Activated T-cell treated with anti-CD3 and anti-CD28 coated beads for 24 hours (primary cell): ENCODE measurements around the gene MYCBPAP.
A peak's percentile ranks its signal among the peaks of the same experiment; 100 is the strongest.
"Not testable (repeated sequence)": the region's sequence is repeated elsewhere in the genome, so short reads cannot be mapped to it uniquely, and the experiment has no call there.

ENCODE experiments used
- DNase-seq: peaks from one replicate; pipeline ENCODE4 v3.0.0-alpha.2; 2020; ENCODE audit warnings: low read depth

The MYCBPAP gene

GRCh38 chr17:50472286-50472685 lies 36.0 kb upstream of the MYCBPAP start:
- no peak for DNase-seq

DNA sequence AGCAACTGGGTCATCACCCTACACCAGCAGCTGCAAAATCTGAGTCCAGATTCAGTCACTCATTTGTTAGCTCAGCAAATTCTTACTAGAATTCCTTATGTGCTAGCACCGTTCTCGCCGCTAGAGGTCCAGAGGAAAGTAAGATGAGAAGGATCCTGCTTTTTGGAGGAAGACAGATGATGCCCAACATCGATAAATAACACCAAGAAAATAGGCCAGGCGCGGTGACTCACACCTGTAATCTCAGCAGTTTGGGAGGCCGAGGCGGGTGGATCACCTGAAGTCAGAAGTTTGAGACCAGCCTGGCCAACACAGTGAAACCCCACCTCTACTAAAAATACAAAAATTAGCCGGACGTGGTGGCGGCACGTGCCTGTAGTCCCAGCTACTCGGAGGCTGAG lies 35.5 kb upstream of the MYCBPAP start:
- not testable (repeated sequence) for DNase-seq

GRCh38 chr17:50473901-50474300 lies 34.3 kb upstream of the MYCBPAP start:
- no peak for DNase-seq

GRCh38 chr17:50474523-50474922 lies 33.7 kb upstream of the MYCBPAP start:
- no peak for DNase-seq

GRCh38 chr17:50475362-50475761 lies 32.9 kb upstream of the MYCBPAP start:
- no peak for DNase-seq

DNA sequence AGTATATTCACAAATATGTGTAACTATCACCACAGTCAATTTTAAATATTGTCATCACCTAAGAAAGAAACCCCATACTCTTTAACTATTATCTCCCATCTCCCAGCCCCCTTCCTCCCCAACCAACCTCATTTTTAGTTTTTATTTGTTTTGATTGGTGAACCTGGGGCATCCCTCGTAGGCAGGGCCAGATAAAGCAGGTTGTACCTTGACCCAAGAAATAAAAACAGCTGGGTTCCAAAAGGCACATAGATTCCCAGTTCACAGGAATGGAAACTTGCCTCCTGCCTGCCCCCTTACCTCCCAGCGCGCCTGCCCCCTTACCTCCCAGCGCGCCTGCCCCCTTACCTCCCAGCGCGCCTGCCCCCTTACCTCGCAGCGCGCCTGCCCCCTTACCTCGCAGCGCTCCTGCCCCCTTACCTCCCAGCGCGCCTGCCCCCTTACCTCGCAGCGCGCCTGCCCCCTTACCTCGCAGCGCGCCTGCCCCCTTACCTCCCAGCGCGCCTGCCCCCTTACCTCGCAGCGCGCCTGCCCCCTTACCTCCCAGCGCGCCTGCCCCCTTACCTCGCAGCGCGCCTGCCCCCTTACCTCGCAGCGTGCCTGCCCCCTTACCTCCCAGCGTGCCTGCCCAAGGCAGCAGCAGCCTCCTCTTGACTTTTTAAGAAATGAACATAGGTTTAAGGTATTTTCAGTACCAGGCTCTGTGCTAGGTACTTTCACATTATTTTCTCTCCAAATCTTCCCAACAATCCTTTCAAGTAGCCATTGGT lies 32.3 kb upstream of the MYCBPAP start:
- DNase-seq: not testable (repeated sequence)

DNA sequence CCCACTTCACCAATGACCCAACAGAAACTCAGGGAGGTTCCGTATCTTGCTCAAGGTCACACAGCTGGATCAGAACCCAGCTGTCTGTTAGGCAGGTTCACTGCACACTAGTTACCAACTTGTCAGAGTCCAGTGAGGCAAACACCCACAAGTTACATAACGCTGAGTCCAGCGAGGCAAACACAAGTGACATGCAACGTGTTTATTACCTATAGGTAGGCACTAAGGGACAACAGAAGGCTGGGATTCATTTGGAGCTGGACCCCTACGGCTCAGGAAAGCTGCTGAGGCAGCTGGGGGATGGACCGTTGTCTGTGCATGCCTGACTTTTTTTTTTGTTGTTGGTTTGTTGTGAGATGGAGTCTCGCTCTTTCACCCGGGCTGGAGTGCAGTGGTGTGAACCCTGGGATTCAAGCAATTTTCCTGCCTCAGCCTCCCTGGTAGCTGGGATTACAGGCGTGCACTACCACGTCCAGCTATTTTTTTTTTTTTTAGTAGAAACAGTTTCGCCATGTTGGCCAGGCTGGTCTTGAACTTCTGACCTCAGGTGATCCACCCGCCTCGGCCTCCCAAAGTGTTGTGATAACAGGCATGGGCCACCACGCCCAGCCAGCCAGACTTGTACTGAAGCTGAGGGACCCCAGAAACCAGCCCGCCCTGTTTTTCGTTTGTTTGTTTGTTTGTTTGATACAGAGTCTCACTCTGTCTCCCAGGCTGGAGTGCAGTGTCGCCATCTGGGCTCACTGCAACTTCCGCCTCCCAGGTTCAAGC lies 31.5 kb upstream of the MYCBPAP start:
- DNase-seq: no peak

DNA sequence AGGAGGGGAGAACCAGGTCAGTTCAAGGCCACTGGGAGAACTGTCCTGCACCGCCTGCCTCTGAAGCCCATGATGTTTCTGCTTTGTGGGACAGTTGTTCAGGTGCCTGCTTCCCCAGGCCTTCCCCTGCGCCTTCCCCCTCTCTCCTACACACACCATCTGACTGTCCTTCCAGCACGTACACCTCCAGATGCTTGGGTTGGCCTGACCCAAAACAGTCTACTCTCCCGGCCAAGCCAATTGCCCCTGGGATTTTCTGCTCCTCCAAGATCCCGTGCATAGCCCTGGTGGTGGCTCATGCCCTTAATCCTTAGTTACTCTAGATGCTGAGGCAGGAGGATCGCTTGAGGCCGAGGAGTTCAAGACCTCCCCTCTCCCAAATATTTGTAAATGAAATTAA lies 30.3 kb upstream of the MYCBPAP start:
- DNase-seq: no peak

- peak; percentile 78 for DNase-seq
Measured at GRCh38 chr17:50478391-50479381, 29.6 kb upstream of the MYCBPAP start, which contains the start of gene RSAD1. Gene RSAD1, plus strand, starts transcription at chr17:50478860. Its CDS starts 25 bp downstream, at chr17:50478885.

DNA sequence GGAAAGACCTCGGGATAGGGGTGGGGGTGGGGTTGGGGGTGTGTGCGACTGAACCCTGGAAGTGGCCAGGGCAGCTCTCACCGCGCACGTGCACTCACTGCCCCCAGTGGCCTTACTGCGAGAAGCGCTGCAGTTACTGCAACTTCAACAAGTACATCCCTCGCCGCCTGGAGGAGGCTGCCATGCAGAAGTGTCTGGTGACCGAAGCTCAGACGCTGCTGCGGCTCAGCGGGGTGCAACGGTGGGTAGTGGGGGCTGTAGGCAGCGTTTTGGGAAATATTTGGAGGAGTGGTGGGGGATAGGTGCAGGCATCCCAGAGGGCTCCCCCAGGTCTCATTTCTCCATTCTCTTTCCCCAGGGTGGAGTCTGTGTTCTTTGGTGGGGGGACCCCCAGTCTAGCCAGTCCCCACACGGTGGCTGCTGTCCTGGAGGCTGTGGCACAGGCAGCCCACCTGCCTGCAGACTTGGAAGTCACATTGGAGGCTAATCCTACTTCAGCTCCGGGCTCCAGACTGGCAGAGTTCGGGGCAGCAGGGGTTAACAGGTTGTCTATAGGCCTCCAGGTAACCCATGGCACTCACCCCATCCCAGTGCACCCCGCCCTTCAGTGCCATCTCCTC lies 28.6 kb upstream of the MYCBPAP start:
- DNase-seq: peak; percentile 58

DNA sequence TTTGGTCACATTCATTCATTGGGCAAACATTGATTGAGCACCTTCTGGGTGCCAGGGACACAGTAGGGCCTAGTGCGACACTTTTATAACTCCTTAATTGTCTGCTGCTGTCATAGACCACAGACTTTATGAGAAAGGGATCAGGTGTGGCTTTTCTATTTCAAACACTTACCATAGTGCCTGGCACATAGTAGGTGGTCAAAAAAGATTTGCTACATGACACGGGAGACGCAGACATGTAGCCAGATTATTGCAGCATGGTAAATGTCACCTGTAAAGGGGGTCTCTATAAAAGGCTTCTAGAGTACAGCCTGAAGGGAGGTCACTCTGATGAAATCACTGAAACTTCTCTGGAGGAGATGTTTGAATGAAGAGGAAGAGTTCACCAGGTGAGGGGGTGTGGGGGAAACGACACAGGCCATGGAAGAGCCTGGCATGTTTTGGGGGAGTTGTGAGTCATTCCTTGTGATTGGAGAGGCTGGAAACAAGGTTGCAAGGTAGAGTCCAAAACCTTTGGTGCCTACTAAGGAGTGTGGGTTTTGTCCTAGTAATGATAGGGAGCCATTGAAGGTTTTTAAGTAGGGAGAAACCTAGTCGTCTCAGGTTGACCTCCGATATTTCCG lies 28.0 kb upstream of the MYCBPAP start:
- no peak for DNase-seq

- no peak for DNase-seq
Measured at GRCh38 chr17:50480854-50481490, 27.3 kb upstream of the MYCBPAP start.

DNA sequence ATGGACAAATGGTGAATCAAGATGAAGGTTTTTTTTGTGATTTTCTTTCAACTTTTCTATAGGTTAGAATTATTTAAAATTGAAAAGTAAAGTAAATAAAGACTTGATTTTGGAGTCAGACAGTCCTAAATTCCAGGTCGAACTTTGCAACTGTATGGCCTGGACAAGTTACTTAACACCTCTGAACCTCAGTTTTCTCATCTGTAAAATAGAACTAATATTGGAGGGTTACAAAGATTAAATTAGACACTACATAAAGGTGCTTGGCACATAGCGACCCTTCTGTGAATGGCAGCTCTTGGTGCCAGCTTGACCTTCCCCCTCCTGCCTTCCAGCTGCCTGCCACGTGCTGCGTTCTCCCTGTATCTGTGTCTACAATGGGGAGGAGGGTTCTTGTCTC lies 26.6 kb upstream of the MYCBPAP start:
- DNase-seq: no peak

GRCh38 chr17:50482110-50482509 lies 26.1 kb upstream of the MYCBPAP start:
- DNase-seq: no peak

- DNase-seq: peak; percentile 66
Measured at GRCh38 chr17:50482516-50482915, 25.7 kb upstream of the MYCBPAP start.

DNA sequence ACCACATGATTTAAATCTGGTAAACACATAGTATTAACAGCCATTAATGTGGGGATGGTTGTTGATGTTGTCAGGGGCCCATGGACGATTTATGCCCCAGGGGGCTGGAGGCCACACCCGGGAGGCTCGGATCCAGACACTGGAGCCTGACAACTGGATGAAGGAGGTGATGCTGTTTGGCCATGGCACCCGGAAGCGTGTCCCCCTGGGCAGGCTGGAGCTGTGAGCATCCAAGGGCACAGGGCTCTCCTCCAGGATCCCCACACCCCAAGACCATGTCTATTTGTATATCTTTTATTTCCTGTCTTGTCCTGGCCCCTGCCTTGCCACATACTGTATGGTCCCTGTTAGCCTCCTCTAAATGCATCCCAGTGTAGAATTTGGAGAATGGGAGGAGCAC lies 25.0 kb upstream of the MYCBPAP start:
- DNase-seq: no peak

DNA sequence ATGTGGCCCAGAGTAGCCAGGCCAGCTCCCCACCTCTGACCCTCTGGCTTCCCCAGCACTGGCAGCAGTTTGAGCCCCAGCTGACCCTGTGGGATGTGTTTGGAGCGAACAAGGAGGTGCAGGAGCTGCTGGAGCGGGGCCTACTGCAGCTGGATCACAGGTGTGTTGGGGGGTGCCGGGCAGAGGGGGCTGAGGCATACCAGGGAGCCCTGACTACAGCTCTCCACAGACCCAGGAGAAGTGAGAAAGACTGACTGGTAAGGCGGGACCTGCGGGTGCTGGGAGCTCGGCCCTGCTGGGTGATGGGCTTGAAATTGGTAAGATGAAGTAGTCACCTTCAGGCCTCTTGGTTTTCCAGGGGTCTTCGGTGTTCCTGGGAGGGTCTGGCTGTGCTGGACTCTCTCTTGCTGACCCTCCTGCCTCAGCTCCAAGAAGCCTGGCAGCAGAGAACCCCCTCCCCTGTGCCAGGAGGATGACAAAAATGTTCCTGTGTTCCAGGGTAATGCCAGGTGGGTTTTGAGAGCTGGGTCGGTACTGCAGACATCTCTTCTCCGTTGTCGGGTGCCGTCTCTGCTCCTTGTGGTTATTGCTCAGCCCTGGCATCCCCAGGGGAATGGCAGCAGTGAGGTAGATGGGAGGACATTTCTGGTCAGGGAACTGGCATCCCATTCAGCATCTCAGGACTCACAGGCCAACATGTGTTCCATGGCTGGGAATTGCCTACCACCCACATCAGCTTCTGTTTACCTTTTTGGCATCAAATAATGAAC lies 23.7 kb upstream of the MYCBPAP start:
- no peak for DNase-seq

DNA sequence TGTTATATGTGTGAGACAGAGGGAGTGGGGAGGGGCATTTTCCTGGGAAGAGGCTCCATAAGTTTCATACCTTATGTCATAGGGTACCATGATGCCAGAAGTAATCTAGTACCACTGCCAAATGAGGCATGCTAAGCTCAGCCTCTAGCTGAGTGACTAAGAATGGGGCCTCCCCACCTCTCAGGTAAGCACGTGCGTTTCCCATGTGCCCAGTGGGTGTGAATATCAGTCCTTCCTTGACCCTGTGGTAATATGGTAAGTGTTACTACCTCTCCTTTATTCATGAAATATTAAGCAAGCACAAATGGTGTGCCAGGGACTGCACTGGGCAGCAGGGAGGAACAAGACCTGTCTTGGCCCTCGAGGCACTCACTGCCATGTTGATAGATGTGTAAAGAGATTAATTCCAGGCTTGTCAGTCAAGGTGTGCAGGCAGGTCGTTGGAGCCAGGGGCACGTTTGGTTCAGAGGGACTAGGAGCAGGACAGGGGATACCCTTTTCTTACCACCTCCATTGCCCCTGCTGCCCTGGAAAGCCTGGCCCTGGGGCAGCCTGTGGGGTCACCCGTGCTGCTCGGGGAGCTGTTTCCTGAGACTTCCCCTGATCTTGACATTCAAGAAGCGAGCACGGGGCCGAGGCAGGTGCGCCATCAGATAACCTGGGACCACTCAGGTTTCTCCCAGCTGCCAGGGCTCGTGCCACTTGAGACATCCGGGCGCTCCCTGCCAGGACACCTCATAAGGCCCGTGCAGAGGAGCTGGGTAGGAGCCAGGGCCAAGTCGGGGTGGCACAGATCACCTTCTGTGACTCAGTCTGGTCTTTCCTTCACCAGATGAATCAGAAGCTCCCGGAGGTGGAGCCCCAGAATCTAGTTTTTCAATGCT lies 20.8 kb upstream of the MYCBPAP start:
- DNase-seq: no peak

DNA sequence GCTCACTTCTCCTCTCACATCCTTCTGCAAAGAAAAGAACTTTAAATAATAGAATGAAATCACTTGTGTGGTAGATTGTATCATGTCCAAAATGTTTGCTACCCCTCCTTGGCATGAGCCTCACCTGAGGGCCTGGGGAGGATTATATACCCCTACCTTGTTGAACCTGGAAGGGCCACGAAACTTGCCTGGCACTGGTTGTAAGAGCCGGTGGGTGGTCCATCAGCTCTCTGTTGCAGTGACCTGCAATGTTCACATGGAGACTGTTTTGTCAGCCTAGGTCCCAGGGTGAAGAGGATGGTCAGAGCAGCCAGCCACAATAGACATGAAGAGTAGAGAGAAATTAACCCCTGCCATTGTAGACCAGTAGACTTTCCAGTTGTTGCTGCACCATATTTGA lies 19.4 kb upstream of the MYCBPAP start:
- DNase-seq: no peak
